Measurements from ENCODE around the gene MACO1. TPM values are rescaled to one million over a fixed set of nuclear protein-coding genes. Genes with fewer than 3 reads are reported as not detected.

The MACO1 gene
- total and polyA plus RNA-seq, 9 of the 15 experiments (the other 6 are each of a cell fraction or from before 2014, with no cell fraction given), result 4.6 to 28.4 (median 21.7) TPM

DNA sequence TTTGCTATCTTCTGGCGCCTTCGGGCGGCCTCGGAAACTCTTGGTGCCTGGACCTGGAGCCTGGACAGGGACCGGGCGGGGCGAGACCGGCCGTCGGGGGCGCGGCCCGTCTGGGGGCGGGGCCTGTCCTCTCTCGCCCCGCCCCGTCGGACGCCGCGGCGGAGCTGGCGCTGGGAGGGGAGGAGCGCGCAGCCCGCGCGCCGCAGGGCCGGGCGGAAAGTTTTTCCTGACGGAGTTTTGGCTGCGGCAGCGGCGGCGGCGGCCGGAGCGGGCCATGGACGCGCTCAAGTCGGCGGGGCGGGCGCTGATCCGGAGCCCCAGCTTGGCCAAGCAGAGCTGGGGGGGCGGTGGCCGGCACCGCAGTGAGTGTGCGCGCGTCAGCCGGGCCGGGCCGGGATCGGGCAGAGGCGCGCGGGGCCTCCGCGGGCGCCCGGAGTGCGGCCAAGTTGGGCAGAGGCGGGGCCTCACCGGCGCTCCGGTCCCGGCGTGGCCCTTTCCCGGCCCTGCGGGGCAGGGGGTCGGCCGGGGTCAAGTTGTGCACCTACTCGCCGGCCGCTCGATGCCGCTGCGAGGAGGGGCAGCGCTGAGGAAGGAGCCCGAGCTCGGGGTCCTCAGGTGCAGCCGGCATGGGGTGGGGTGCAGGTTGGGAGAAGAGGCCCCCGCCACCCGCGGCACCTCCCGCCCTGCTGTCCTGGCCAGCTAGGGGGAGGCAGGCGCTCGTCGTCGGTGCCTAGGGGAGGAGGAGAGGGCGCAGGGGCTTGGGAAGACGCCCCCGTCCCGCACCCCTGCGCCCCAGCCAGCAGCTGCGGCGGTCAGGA is 112.9 kb downstream of the MACO1 start, which contains the start of gene LDLRAP1 (continued):
- TF ChIP-seq FOSL1 (tag; conservative IDR thresholded peaks at IDR 0.05), result 0 out of 2 replicates have a peak, but pooled peaks have one; percentile 7
- 0 out of 2 replicates have a peak, but pooled peaks have one; percentile 39 for TF ChIP-seq SOX6 (IDR thresholded peaks at IDR 0.05)
- no peak for TF ChIP-seq ZNF239 (CRISPR knock-in tag; IDR thresholded peaks at IDR 0.05)
- no peak for TF ChIP-seq SAFB (IDR thresholded peaks at IDR 0.05; ENCODE audit: borderline replicate concordance, low read depth, low read length)
- no peak for TF ChIP-seq XRCC4 (IDR thresholded peaks at IDR 0.05; ENCODE audit: extremely low read depth, insufficient read depth, insufficient read length)
- TF ChIP-seq BDP1 (IDR thresholded peaks at IDR 0.05; ENCODE audit: insufficient read depth, insufficient read length), result no peak
- TF ChIP-seq POLR2AphosphoS5 (IDR thresholded peaks at IDR 0.05; ENCODE audit: control insufficient read depth, insufficient read depth, low read depth, low read length), result peak; percentile 52; the same call in 1 of the 2 replicates
- TF ChIP-seq EHMT2 (IDR thresholded peaks at IDR 0.05), result no peak
- TF ChIP-seq POLR2H (tag; IDR thresholded peaks at IDR 0.05; ENCODE audit: low read depth), result no peak
- no peak for TF ChIP-seq ZNF140 (CRISPR knock-in tag; IDR thresholded peaks at IDR 0.05)
- TF ChIP-seq RAD51 (IDR thresholded peaks at IDR 0.05; ENCODE audit: borderline replicate concordance, low read depth), result no peak
- no peak for TF ChIP-seq PPARD (CRISPR knock-in tag; IDR thresholded peaks at IDR 0.05)
- TF ChIP-seq POLR3A (IDR thresholded peaks at IDR 0.05; ENCODE audit: borderline replicate concordance, extremely low read depth, insufficient read depth, insufficient read length), result no peak
- no peak for TF ChIP-seq ZNF77 (CRISPR knock-in tag; IDR thresholded peaks at IDR 0.05)
- TF ChIP-seq, protein P1, sequence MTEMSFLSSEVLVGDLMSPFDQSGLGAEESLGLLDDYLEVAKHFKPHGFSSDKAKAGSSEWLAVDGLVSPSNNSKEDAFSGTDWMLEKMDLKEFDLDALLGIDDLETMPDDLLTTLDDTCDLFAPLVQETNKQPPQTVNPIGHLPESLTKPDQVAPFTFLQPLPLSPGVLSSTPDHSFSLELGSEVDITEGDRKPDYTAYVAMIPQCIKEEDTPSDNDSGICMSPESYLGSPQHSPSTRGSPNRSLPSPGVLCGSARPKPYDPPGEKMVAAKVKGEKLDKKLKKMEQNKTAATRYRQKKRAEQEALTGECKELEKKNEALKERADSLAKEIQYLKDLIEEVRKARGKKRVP (CRISPR knock-in tag; IDR thresholded peaks at IDR 0.05), result no peak
- no peak for TF ChIP-seq HNRNPH1 (optimal IDR thresholded peaks at IDR 0.05; ENCODE audit: low read depth, low read length)
- no peak for TF ChIP-seq ZNF561 (CRISPR knock-in tag; conservative IDR thresholded peaks at IDR 0.05)
- peak; percentile 95 for TF ChIP-seq GATAD2B (IDR thresholded peaks at IDR 0.05; ENCODE audit: borderline replicate concordance)
- no peak for TF ChIP-seq EP400 (IDR thresholded peaks at IDR 0.05)
- TF ChIP-seq WHSC1 (IDR thresholded peaks at IDR 0.05; ENCODE audit: low read length), result no peak
- peak; percentile 53; the same call in 1 of the 2 replicates for TF ChIP-seq ZSCAN29 (IDR thresholded peaks at IDR 0.05)
- no peak for TF ChIP-seq MTF1 (CRISPR knock-in tag; IDR thresholded peaks at IDR 0.05; ENCODE audit: borderline replicate concordance)
- no peak for TF ChIP-seq ZNF695 (CRISPR knock-in tag; IDR thresholded peaks at IDR 0.05)
- TF ChIP-seq PHB (CRISPR knock-in tag; IDR thresholded peaks at IDR 0.05), result no peak
- no peak for TF ChIP-seq MECOM (CRISPR knock-in tag; IDR thresholded peaks at IDR 0.05)
- TF ChIP-seq PTRF (tag; IDR thresholded peaks at IDR 0.05), result no peak
- TF ChIP-seq ZNF444 (CRISPR knock-in tag; IDR thresholded peaks at IDR 0.05), result no peak
- TF ChIP-seq ZNF165 (CRISPR knock-in tag; IDR thresholded peaks at IDR 0.05; ENCODE audit: borderline replicate concordance), result no peak
- TF ChIP-seq, protein P2, sequence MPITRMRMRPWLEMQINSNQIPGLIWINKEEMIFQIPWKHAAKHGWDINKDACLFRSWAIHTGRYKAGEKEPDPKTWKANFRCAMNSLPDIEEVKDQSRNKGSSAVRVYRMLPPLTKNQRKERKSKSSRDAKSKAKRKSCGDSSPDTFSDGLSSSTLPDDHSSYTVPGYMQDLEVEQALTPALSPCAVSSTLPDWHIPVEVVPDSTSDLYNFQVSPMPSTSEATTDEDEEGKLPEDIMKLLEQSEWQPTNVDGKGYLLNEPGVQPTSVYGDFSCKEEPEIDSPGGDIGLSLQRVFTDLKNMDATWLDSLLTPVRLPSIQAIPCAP (CRISPR knock-in tag; IDR thresholded peaks at IDR 0.05; ENCODE audit: borderline replicate concordance), result no peak
- no peak for TF ChIP-seq SREBF2 (CRISPR knock-in tag; IDR thresholded peaks at IDR 0.05)
- TF ChIP-seq PHF20 (IDR thresholded peaks at IDR 0.05; ENCODE audit: partially characterized antibody), result no peak

Data from K562 (cell line).